WTC11 (cell line): ENCODE measurements around the gene ZSCAN20.

Experiments used
- AFF4 ChIP-seq: sonication (generic); formaldehyde crosslinking; IDR thresholded peaks from 2 replicates; pipeline ENCODE4 v1.8.1; 2023; ENCODE audit warnings: mild to moderate bottlenecking, missing genetic modification reagents, borderline replicate concordance
- ATF3 ChIP-seq: sonication (generic); formaldehyde crosslinking; conservative IDR thresholded peaks from 2 replicates; pipeline ENCODE4 v1.8.1; 2022; ENCODE audit warnings: mild to moderate bottlenecking, missing genetic modification reagents
- CREB1 ChIP-seq: sonication (generic); formaldehyde crosslinking; IDR thresholded peaks from 2 replicates; pipeline ENCODE4 v1.8.0; 2023; ENCODE audit warnings: mild to moderate bottlenecking, missing genetic modification reagents
- CTCF ChIP-seq: fragments of 200-600 bp; IDR thresholded peaks from 2 replicates; pipeline ENCODE4 v1.8.0; 2022; ENCODE audit warnings: antibody characterized with exemption
- ESRRA ChIP-seq: sonication (generic); formaldehyde crosslinking; IDR thresholded peaks from 2 replicates; pipeline ENCODE4 v1.8.1; 2022; ENCODE audit warnings: mild to moderate bottlenecking, missing genetic modification reagents, borderline replicate concordance
- FOXJ3 ChIP-seq: sonication (generic); formaldehyde crosslinking; IDR thresholded peaks from 2 replicates; pipeline ENCODE4 v1.9.0; 2021; ENCODE audit warnings: missing genetic modification reagents, mild to moderate bottlenecking, borderline replicate concordance
- HMGA2 ChIP-seq: fragments of 250-450 bp; sonication (Bioruptor Pico); IDR thresholded peaks from 2 replicates; pipeline ENCODE4 v1.4.0; 2021; ENCODE audit warnings: mild to moderate bottlenecking, moderate library complexity
- JUN ChIP-seq: sonication (generic); formaldehyde crosslinking; IDR thresholded peaks from 2 replicates; pipeline ENCODE4 v1.8.0; 2023; ENCODE audit warnings: mild to moderate bottlenecking, missing genetic modification reagents
- MLX ChIP-seq: sonication (generic); formaldehyde crosslinking; IDR thresholded peaks from 2 replicates; pipeline ENCODE4 v1.8.1; 2023; ENCODE audit warnings: mild to moderate bottlenecking, missing genetic modification reagents, moderate library complexity
- NR1H2 ChIP-seq: sonication (generic); formaldehyde crosslinking; IDR thresholded peaks from 2 replicates; pipeline ENCODE4 v1.9.0; 2021; ENCODE audit warnings: mild to moderate bottlenecking, moderate library complexity, missing genetic modification reagents
- USF1 ChIP-seq: sonication (generic); formaldehyde crosslinking; IDR thresholded peaks from 2 replicates; pipeline ENCODE4 v1.8.0; 2022; ENCODE audit warnings: mild to moderate bottlenecking, missing genetic modification reagents
- ZNF121 ChIP-seq: sonication (generic); formaldehyde crosslinking; IDR thresholded peaks from 2 replicates; pipeline ENCODE4 v1.8.0; 2023; ENCODE audit warnings: missing genetic modification reagents
- TF ChIP-seq, protein P1 (sequence below): sonication (generic); formaldehyde crosslinking; IDR thresholded peaks from 2 replicates; pipeline ENCODE4 v1.8.1; 2023; ENCODE audit warnings: mild to moderate bottlenecking, moderate library complexity, missing genetic modification reagents

DNA sequence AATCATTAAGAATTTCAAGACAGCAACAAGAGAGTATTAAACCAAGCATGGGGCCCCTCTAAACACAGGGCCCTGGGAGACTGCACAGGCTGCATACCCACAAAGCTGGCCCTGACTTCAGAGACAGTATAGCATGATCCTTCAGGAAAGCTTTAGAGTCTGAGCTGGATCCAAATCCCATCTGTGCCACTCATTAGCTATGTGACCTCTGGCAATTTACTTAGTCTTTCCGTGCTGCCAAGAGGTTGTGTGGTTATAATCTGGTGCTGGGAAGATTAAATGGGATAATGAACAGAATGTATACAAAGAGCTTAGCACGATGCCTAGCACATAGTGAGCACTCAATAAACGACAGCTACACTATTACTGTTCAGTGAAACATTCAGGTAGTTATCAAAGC lies 45.5 kb upstream of the ZSCAN20 start:
- TF ChIP-seq NR1H2 (CRISPR knock-in tag) (no peak), CTCF (no peak), FOXJ3 (CRISPR knock-in tag) (no peak), ESRRA (CRISPR knock-in tag) (no peak), MLX (CRISPR knock-in tag) (no peak), HMGA2 (CRISPR knock-in tag) (no peak), USF1 (no peak), JUN (CRISPR knock-in tag) (no peak), AFF4 (CRISPR knock-in tag) (no peak), ZNF121 (CRISPR knock-in tag) (no peak), CREB1 (CRISPR knock-in tag) (no peak), ATF3 (no peak)
- TF ChIP-seq, protein P1, sequence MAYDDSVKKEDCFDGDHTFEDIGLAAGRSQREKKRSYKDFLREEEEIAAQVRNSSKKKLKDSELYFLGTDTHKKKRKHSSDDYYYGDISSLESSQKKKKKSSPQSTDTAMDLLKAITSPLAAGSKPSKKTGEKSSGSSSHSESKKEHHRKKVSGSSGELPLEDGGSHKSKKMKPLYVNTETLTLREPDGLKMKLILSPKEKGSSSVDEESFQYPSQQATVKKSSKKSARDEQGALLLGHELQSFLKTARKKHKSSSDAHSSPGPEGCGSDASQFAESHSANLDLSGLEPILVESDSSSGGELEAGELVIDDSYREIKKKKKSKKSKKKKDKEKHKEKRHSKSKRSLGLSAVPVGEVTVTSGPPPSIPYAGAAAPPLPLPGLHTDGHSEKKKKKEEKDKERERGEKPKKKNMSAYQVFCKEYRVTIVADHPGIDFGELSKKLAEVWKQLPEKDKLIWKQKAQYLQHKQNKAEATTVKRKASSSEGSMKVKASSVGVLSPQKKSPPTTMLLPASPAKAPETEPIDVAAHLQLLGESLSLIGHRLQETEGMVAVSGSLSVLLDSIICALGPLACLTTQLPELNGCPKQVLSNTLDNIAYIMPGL (CRISPR knock-in tag): no peak
